ENCODE results near the gene IGF2BP3.
A peak's percentile ranks its signal among the peaks of the same experiment; 100 is the strongest.

IGF2BP3 gene

DNA sequence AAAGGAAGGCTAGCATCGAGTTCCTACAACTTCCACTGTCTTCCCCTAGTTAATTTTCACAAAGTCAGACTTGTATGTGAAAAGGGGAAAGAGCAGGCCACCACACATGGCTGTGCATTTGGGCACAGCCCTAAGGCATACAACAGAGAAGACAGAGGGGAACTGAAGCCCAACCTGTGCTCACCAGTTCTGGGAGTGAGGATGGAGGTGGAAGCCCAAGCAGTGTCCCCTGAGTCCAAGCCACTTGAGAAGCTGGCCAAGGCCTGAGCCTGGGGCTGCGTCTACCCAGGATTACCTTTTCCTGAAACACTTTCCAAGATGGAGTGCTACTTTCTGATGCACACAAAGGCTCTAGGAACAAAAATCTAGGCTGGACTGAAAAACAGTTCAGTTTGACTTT, 203.4 kb downstream of the IGF2BP3 start:
- TF ChIP-seq, protein P1, sequence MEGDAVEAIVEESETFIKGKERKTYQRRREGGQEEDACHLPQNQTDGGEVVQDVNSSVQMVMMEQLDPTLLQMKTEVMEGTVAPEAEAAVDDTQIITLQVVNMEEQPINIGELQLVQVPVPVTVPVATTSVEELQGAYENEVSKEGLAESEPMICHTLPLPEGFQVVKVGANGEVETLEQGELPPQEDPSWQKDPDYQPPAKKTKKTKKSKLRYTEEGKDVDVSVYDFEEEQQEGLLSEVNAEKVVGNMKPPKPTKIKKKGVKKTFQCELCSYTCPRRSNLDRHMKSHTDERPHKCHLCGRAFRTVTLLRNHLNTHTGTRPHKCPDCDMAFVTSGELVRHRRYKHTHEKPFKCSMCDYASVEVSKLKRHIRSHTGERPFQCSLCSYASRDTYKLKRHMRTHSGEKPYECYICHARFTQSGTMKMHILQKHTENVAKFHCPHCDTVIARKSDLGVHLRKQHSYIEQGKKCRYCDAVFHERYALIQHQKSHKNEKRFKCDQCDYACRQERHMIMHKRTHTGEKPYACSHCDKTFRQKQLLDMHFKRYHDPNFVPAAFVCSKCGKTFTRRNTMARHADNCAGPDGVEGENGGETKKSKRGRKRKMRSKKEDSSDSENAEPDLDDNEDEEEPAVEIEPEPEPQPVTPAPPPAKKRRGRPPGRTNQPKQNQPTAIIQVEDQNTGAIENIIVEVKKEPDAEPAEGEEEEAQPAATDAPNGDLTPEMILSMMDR (IDR thresholded peaks at IDR 0.05; ENCODE audit: low read depth, low read length): no peak
- H3K4me3 ChIP-seq (replicated peaks in 1 of 2; ENCODE audit: low read depth in 2 of 2, low read length in 2 of 2): no peak overlapping the region
- DNase-seq (ENCODE audit: low read depth in 2 of 2): no peak

DNA sequence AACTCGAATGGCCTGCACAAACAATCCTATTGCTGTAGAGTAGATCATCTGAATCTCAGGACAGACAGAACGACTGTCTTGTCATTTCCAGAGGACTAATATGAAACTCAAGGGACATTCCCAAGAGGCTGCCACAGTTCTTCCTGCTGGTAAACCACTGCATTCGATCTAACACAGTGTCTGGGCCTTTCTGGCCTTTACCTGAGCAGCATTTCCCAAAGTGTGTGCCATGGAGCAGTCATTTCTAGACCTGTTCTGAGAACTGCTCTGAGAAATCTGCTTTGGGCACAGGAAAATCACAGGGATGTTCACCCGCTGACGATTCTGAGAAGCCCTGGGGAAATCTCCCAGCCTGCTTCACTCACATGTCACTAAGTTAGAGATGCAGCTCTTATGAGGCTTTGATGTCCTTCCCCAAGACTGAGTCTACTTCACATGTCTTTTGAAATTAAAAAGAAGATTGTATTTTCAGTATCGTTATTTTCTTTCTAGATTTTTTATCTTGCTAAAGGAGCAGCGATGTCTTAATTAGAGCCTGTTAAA, 205.3 kb downstream of the IGF2BP3 start:
- TF ChIP-seq, protein P1 (IDR thresholded peaks at IDR 0.05; ENCODE audit: low read depth, low read length): no peak
- no peak overlapping the region for H3K4me3 ChIP-seq (replicated peaks in 1 of 2; ENCODE audit: low read depth in 2 of 2, low read length in 2 of 2)
- no peak for DNase-seq (ENCODE audit: low read depth in 2 of 2)

DNA sequence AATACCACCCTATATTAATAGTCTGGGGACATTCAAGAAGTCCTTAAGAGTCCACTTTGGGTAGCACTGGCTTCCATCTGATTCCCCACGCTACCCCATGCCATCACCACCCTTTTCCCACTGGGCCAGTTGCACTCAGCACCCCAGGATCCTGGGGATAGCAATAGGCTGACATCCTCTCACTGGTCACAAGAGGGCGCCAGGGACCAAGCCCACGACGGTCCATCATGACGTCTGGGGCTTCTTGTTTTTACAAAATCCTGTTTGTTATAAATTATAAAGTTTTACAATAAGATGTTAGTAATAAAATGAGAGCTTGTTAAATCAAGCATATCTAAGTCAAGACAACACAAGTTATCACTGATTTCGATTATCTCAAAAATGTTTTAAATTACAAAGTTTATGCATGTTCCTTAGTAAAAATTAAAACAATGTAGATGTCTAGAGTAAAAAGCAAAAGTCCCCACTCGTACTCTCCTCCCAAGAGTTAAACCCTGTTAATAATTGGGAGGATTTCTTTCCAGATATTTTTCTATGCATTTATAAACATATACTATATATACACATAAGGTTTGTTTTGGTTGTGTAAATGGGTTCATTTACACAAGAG, 208.3 kb downstream of the IGF2BP3 start:
- TF ChIP-seq, protein P1 (IDR thresholded peaks at IDR 0.05; ENCODE audit: low read depth, low read length): peak; percentile 94
- H3K4me3 ChIP-seq (replicated peaks in 1 of 2; ENCODE audit: low read depth in 2 of 2, low read length in 2 of 2): no peak overlapping the region
- peak; percentile 75 to 76 for DNase-seq (ENCODE audit: low read depth in 2 of 2)

GRCh38 chr7:23260371-23260770, 209.9 kb downstream of the IGF2BP3 start:
- H3K4me3 ChIP-seq (replicated peaks in 1 of 2; ENCODE audit: low read depth in 2 of 2, low read length in 2 of 2): no peak overlapping the region
- DNase-seq (ENCODE audit: low read depth in 2 of 2): no peak
- TF ChIP-seq, protein P1 (IDR thresholded peaks at IDR 0.05; ENCODE audit: low read depth, low read length): no peak
